Suprapubic skin (tissue), 4 donors: ENCODE data around the gene CATSPER1.

Source experiments
- EP300 ChIP-seq: sonication (generic); formaldehyde crosslinking; IDR thresholded peaks from one replicate; pipeline ENCODE4 v1.6.1; 2017; ENCODE audit warnings: antibody characterized with exemption
- POLR2A ChIP-seq, 2 donors: fragments of 450-650 bp; IDR thresholded peaks; one replicate each; pipeline ENCODE4 v1.6.1; 2017; ENCODE audit warnings: antibody characterized with exemption in 2 of 2, mild to moderate bottlenecking in 2 of 2, moderate library complexity in 2 of 2
- POLR2AphosphoS5 ChIP-seq, 3 donors: sonication (generic); formaldehyde crosslinking; IDR thresholded peaks; one replicate each; pipeline ENCODE4 v1.6.1; 2017; ENCODE audit warnings: antibody characterized with exemption in 3 of 3
- TF ChIP-seq, protein P1 (sequence below), 2 donors: fragments of 200-600 bp in 1 of 2; fragments of 450-650 bp in 1 of 2; sonication (generic) in 1 of 2; IDR thresholded peaks; one replicate each; pipeline ENCODE4 v1.5.1; 2016 to 2019; ENCODE audit warnings: antibody characterized with exemption in 2 of 2, mild to moderate bottlenecking in 1 of 2, moderate library complexity in 1 of 2

DNA sequence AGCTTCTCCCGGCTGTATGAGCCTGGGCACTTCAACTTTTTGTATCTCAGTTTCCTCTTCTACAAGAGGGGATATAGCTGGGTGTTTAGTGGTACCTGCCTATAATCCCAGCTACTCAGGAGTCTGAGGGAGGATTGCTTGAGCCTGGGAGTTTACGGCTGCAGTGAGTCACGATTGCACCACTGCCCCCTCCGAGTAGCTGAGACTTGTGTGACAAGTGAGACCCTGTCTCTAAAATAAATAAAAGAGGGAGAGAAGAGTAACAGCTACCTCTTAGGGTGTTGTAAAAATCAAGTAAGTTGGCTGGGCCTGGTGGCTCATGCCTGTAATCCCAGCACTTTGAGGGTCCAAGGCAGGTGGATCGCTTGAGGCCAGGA is 10.0 kb upstream of the CATSPER1 start:
- TF ChIP-seq POLR2AphosphoS5 (IDR thresholded peaks at IDR 0.05) = no peak
- TF ChIP-seq, protein P1, sequence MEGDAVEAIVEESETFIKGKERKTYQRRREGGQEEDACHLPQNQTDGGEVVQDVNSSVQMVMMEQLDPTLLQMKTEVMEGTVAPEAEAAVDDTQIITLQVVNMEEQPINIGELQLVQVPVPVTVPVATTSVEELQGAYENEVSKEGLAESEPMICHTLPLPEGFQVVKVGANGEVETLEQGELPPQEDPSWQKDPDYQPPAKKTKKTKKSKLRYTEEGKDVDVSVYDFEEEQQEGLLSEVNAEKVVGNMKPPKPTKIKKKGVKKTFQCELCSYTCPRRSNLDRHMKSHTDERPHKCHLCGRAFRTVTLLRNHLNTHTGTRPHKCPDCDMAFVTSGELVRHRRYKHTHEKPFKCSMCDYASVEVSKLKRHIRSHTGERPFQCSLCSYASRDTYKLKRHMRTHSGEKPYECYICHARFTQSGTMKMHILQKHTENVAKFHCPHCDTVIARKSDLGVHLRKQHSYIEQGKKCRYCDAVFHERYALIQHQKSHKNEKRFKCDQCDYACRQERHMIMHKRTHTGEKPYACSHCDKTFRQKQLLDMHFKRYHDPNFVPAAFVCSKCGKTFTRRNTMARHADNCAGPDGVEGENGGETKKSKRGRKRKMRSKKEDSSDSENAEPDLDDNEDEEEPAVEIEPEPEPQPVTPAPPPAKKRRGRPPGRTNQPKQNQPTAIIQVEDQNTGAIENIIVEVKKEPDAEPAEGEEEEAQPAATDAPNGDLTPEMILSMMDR (IDR thresholded peaks at IDR 0.05) = no peak
- TF ChIP-seq POLR2A (IDR thresholded peaks at IDR 0.05) = no peak
- TF ChIP-seq EP300 = no peak
